ENCODE data around the gene SNHG17.

GRCh38 chr20:38479596-38479995, 44.5 kb upstream of the SNHG17 start:
- TF ChIP-seq CTCF (conservative IDR thresholded peaks at IDR 0.05) (no peak), ZFX (IDR thresholded peaks at IDR 0.05) (no peak)
